AG04450 (cell line): ENCODE results near the gene MBTPS1. TPM values are rescaled to one million over a fixed set of nuclear protein-coding genes. Genes with fewer than 3 reads are reported as not detected.

Experiments
- CTCF ChIA-PET: fragments of 300-600, 350-600 bp; formaldehyde crosslinking; extraction: SDS; loops from one replicate; lab custom pipeline; 2022; ENCODE audit warnings: antibody characterized with exemption, inconsistent platforms; lab: Charles Lee
- POLR2A ChIA-PET: fragments of 350-600 bp; formaldehyde crosslinking; extraction: SDS; loops from one replicate; lab custom pipeline; 2021; ENCODE audit warnings: antibody characterized with exemption, inconsistent platforms; lab: Yijun Ruan, JAX
- DNase-seq: peaks from one replicate; pipeline ENCODE4 v3.0.0-alpha.2; 2011; ENCODE audit warnings: low read depth, low spot score
- H3K27ac ChIP-seq: one replicate; pipeline ENCODE4 v1.5.1; 2012; ENCODE audit warnings: low read depth, low read length, control low read depth
- H3K27me3 ChIP-seq: one replicate; pipeline ENCODE4 v1.6.0; 2012; ENCODE audit warnings: low read length; ENCODE audit not compliant: control insufficient read depth, insufficient read depth
- H3K4me3 ChIP-seq: 2 replicates; pipeline ENCODE4 v1.5.1; 2011; ENCODE audit warnings: mild to moderate bottlenecking, low read depth, low read length, control low read depth
- H3K9me3 ChIP-seq: 2 replicates; pipeline ENCODE4 v1.5.1; 2012; ENCODE audit warnings: low read length; ENCODE audit not compliant: control insufficient read depth, insufficient read depth
- CTCF ChIP-seq: IDR thresholded peaks from 2 replicates; pipeline ENCODE4 v1.5.1; 2011; ENCODE audit warnings: low read depth, low read length, control low read depth, inconsistent platforms
- polyA plus RNA-seq: library from polyadenylated mRNA; depleted of rRNA; stranded (reverse); fragments of >200 nt; gene quantifications from 2 replicates; pipeline ENCODE4 v1.2.3, GENCODE V29; 2011

Gene MBTPS1
- polyA plus RNA-seq, 1 experiment, result 116 TPM

DNA sequence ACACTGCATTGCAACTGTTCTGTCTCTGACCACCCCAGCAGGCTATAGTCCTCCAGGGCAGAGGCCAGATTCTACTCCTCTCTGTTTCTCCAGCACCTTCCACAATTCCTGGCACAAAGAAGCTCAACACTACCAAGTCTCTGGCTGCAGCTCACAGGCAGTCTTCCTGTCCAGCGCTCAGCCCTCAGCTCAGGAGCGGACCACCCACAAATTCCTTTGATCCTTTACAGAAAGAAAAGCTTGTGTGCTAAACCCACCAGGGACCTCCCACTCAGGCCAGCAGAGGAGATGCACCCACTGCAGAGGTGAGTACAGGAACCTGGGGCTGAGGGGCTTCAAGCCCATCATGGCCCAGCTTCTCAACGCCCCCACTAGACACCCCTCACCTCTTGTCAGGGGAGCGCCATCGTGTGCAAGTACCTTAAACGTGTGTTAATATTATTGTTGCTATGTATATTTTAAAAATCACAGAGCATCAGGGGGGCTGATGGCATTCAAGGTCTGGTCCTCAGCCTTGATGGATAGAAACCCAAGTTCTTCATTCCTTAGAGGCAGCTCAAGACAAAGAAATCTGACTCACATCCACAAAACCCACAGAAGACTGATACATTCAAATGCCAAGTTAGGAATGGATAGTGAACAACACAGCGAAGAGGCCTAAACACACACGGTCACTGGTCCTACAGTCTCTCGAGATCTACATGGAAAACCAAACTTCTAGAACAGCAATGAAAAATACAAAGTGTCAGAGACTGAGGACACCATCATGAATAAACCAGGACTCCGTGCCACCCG, 19.8 kb upstream of the MBTPS1 start:
- no peak for TF ChIP-seq CTCF
- ChIA-PET CTCF (no interaction called here), POLR2A (no interaction called here)
- no peak for DNase-seq
- no peaks in the 10 kb centered on the region for H3K27me3 ChIP-seq
- H3K4me3 ChIP-seq, result no peak overlapping the region
- H3K9me3 ChIP-seq, result no peaks in the 10 kb centered on the region; the same call in 1 of the 2 replicates
- no peak overlapping the region for H3K27ac ChIP-seq

DNA sequence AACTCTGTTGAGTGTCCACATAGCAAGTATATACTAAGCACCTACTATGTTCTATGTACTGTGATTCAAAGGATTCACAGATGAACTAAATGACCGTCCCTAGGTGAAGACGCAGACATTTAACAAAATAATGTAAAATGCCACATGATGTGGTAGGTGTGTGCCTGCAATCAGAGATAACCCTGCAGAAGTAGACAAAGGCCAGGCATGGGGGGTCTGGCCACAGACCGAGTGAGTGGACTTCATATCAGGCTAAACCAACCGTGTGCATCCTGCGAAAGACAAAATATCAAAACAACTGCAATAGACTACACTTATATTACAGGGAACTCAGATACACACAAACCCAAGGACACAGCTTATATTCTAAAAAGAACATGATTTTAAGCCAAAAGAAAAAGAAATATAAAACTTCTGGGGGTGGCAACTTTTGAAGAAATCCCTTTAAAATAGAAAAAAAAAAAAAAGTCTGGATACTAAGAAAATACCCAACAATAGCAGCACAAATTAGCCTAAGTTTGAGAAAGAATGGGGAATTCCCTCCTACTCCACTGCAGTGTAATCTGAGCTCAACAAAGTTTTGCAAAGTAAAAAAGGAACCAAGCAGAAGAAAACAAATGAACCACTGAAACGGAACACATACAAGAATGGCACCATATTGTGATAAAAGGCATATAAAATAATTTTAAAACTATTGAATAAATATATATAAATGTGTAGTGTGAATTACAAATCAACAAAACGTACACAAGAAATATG, 16.0 kb upstream of the MBTPS1 start:
- ChIA-PET POLR2A (no interaction called here), CTCF (interaction anchor here (0.6 to 1.4 kb wide), 2 partner anchors 54 to 352 kb away, joined by 3 to 5 read pairs; partner anchors contain the start of gene TAF1C)
- H3K9me3 ChIP-seq, result no peaks in the 10 kb centered on the region; the same call in 1 of the 2 replicates
- H3K4me3 ChIP-seq, result no peak overlapping the region
- no peaks in the 10 kb centered on the region for H3K27me3 ChIP-seq
- DNase-seq, result no peak
- TF ChIP-seq CTCF, result no peak
- no peak overlapping the region for H3K27ac ChIP-seq

- no peak for TF ChIP-seq CTCF
- POLR2A ChIA-PET, result no interaction called here
Observed at GRCh38 chr16:84131117-84131516, 14.4 kb upstream of the MBTPS1 start.

DNA sequence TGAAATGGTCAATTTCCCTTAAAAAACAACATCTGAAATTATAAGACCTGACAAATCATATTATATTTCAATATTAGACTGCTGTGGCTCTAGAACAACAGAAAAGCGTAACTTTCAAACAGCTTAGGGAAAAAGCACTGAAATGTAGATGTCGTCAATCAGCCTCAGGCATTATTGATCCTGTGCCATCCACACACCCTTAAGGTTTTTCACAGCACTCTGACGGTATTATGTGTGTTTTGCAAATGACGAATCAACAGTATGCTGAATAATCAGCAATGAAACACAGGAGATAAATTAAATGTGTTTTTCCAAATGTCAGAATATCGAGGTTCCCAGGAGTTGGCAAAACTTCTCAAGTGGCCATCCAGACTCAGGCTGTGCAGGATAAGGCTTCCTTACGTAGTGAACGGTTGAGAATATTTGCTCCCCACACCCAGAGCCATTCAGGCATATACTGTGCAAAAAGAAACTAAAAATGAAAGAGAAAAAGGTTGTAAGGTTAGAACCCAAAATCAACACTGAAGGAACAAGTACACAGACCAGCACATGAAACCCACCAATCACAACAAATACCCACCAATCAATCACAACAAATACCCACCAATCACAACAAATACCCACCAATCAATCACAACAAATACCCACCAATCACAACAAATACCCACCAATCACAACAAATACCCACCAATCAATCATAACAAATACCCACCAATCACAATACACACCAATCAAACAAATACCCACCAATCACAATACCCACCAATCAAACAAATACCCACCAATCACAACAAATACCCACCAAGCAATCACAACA, 7.7 kb upstream of the MBTPS1 start:
- CTCF ChIA-PET, result interaction anchor here (1.0 kb wide), 1 partner anchor 39 kb away, joined by 3 read pairs; no protein-coding TSS in a partner anchor

More at GRCh38 chr16:84131117-84131516, 14.4 kb upstream of the MBTPS1 start:
- H3K9me3 ChIP-seq, result no peaks in the 10 kb centered on the region; the same call in 1 of the 2 replicates
- DNase-seq, result no peak
- H3K27ac ChIP-seq, result no peak overlapping the region
- no peak overlapping the region for H3K4me3 ChIP-seq
- H3K27me3 ChIP-seq, result no peaks in the 10 kb centered on the region
- CTCF ChIA-PET, result interaction anchor here (1.9 kb wide), 1 partner anchor 56 kb away, joined by 6 read pairs; the partner anchor contains the start of gene TAF1C

More for the DNA sequence above, 7.7 kb upstream of the MBTPS1 start:
- no peak overlapping the region for H3K4me3 ChIP-seq
- no peak overlapping the region for H3K27ac ChIP-seq
- DNase-seq, result no peak
- TF ChIP-seq CTCF, result no peak
- POLR2A ChIA-PET, result no interaction called here
- H3K27me3 ChIP-seq, result no peaks in the 10 kb centered on the region
- H3K9me3 ChIP-seq, result no peaks in the 10 kb centered on the region
